Esophagus squamous epithelium (tissue), 4 donors: ENCODE results near the gene FADS3.

Experiments
- POLR2A ChIP-seq, 4 donors: fragments of 450-650 bp; IDR thresholded peaks; one replicate each; pipeline ENCODE4 v1.6.1; 2017; ENCODE audit warnings: antibody characterized with exemption in 4 of 4, mild to moderate bottlenecking in 4 of 4, moderate library complexity in 3 of 4
- TF ChIP-seq, protein P1 (sequence below), 6 experiments: fragments of 450-650 bp in 4 of 6; fragments of 200-600 bp in 2 of 6; sonication (generic) in 2 of 6; IDR thresholded peaks; one replicate each; pipeline ENCODE4 v1.5.1; 2016 to 2019; ENCODE audit warnings: antibody characterized with exemption in 6 of 6, mild to moderate bottlenecking in 4 of 6, moderate library complexity in 4 of 6

DNA sequence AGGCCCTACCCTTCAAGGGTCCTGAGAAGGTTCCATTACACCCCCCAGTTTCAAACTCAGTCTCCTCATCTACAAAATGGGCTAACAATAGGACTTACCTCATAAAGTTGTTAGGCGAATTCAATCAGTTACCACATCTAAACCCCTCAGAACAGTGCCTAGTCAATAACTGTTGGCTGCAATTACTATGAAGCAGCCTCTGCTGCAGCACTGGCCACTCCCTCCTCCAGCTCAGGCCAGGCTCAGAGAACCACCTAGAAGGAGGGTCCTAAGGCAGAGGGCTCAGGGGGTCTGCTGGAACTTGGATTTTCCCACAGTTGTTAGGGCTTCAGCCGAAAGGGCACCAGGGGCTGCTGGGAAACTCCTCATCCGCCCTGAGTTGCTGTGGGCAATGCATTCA is 4.7 kb downstream of the FADS3 start:
- TF ChIP-seq, protein P1, sequence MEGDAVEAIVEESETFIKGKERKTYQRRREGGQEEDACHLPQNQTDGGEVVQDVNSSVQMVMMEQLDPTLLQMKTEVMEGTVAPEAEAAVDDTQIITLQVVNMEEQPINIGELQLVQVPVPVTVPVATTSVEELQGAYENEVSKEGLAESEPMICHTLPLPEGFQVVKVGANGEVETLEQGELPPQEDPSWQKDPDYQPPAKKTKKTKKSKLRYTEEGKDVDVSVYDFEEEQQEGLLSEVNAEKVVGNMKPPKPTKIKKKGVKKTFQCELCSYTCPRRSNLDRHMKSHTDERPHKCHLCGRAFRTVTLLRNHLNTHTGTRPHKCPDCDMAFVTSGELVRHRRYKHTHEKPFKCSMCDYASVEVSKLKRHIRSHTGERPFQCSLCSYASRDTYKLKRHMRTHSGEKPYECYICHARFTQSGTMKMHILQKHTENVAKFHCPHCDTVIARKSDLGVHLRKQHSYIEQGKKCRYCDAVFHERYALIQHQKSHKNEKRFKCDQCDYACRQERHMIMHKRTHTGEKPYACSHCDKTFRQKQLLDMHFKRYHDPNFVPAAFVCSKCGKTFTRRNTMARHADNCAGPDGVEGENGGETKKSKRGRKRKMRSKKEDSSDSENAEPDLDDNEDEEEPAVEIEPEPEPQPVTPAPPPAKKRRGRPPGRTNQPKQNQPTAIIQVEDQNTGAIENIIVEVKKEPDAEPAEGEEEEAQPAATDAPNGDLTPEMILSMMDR (IDR thresholded peaks at IDR 0.05) = no peak
- no peak for TF ChIP-seq POLR2A (IDR thresholded peaks at IDR 0.05)
